Activated CD4-positive, alpha-beta T cell treated with anti-CD3 and anti-CD28 coated beads for 36 hours (primary cell): ENCODE results near the gene SALL4. TPM values are rescaled to one million over a fixed set of nuclear protein-coding genes. Genes with fewer than 3 reads are reported as not detected.

Source experiments
- ATAC-seq: fragments of 200-7000 bp; cut with Tn5 transposase; one replicate; pipeline ENCODE4 v1.10.0; 2021; ENCODE audit warnings: mild to moderate bottlenecking, moderate library complexity
- CTCF ChIA-PET: fragments of 350-600 bp; sonication (Branson Sonifier 250); formaldehyde crosslinking; loops from one replicate; lab custom pipeline; 2021; ENCODE audit warnings: antibody characterized with exemption; lab: Charles Lee
- POLR2A ChIA-PET: fragments of 350-600 bp; sonication (Branson Sonifier 250); formaldehyde crosslinking; loops from one replicate; lab custom pipeline; 2021; ENCODE audit warnings: antibody characterized with exemption, inconsistent platforms; lab: Charles Lee
- DNase-seq: peaks from one replicate; pipeline ENCODE4 v3.0.0-alpha.2; 2020
- H3K27ac Mint-ChIP-seq: one replicate; pipeline ENCODE4 v1.8.0; 2021; ENCODE audit warnings: mixed read lengths
- H3K27me3 Mint-ChIP-seq: one replicate; pipeline ENCODE4 v1.8.0; 2021; ENCODE audit warnings: mixed read lengths
- H3K36me3 Mint-ChIP-seq: one replicate; pipeline ENCODE4 v1.8.0; 2021; ENCODE audit warnings: low read depth, mixed read lengths
- H3K4me1 Mint-ChIP-seq: one replicate; pipeline ENCODE4 v1.8.0; 2021; ENCODE audit warnings: mixed read lengths
- H3K4me3 Mint-ChIP-seq: one replicate; pipeline ENCODE4 v1.8.0; 2021; ENCODE audit warnings: mild to moderate bottlenecking, moderate library complexity, mixed read lengths
- H3K9me3 Mint-ChIP-seq: one replicate; pipeline ENCODE4 v1.8.0; 2021; ENCODE audit warnings: low read depth, mixed read lengths
- intact Hi-C, 2 experiments: fragments of 100-400 bp; cut with DNase I in 1 of 2; cut with micrococcal nuclease in 1 of 2; formaldehyde crosslinking; loops; one replicate each; pipeline versions ENCODE4 v1.14.2 to v1.15.1; 2022 to 2024; cut with DNase I, micrococcal nuclease
- total RNA-seq, 2 experiments: library from RNA; stranded (reverse); gene quantifications; one replicate each; pipeline ENCODE4 v1.2.3, GENCODE V29; 2021

SALL4 gene
- total RNA-seq, 2 experiments from 2014 or later: 0.11 TPM; not detected in 1

DNA sequence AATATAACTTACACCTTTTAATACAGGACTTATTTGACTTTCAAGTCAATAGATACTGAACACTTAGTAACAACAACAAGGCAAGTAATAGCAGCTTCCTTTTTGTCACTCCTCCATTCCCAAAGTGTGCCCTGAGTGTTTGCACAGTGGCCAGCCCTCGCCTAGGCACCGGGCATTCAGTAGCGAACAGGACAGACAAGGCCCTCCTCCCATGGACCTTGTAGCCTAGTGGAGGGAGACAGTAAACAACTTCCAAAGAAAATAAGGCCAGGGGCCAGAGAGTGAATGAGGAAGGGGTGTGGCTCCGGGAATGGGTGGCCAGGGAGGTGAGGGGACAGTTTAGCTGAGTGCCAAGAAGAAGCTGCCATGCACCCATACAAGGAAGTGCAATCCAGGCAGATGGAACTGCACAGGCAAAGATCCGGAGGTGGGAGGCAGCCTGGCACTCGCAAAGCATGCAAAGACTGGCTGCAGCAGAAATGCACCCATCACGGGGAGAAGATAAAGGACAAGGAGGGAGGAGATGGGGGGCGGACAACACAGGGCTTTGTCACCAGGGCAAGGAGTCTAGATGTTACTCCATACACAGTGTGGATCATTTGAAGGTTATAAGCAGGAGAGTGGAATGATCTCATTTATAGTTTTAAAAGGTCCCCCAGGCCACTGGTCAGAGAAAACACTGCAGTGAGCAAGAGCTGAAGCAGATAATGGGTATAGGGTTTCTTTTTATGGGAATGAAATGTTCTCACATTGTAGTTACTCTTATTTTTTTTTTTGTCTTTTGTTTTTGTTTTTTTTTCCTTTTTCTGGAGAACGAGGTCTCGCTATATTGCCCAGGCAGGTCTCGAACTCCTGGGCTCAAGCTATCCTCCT is 66.4 kb downstream of the SALL4 start:
- ChIA-PET CTCF (interaction anchor here (0.6 kb wide), 2 partner anchors 74 to 422 kb away, joined by 3 read pairs; no protein-coding TSS in a partner anchor), POLR2A (no interaction called here)
- Mint-ChIP-seq H3K4me3 (no peak overlapping the region), H3K9me3 (no peaks in the 10 kb centered on the region), H3K27ac (no peak overlapping the region), H3K36me3 (no peaks in the 10 kb centered on the region), H3K4me1 (peaks cover 13% of the 10 kb centered on the region), H3K27me3 (peaks cover 3% of the 10 kb centered on the region)
- no peak for ATAC-seq
- DNase-seq: no peak
- intact Hi-C loops: no loop called here

DNA sequence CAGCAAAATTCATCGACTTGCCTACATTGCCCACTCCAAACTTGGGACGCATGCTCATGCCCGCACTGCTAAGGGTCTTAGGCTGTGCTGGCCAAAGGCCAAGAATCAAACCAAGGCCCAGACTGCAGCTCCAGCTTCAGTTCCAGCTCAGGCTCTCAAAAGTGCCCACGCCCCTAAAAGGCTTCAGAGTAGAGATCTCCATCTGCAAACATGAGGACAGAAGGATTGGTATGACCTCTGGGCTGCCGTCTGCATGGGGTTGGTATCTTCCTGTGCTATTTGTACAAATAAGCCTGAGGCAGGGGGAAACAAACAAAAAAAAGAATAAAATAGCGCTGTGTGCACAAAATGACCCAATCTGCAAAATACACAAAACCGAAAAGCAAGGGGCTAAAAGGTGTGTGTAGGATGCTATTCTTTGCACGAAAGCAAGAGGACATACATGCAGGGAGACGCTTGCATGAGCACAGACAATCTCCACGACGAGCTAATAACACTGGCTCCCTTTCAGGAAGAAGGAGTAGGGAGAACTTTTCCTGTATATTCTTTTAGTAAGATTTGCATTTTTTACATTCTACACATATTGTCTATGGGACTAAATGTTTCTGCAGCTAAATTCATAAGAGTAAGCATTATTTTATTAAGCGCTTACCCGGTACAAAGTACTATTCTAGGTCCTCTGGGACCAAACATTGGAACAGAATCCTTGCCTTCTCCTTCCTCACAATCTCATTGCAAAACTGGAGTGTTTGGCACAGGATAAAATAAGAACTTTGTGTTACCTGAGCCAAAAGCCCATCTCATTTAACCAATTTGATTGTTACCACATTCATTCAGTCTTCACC is 67.2 kb downstream of the SALL4 start:
- H3K4me3 Mint-ChIP-seq: no peak overlapping the region
- ATAC-seq (no peak), DNase-seq (no peak)
- no peaks in the 10 kb centered on the region for H3K9me3 Mint-ChIP-seq
- POLR2A ChIA-PET: no interaction called here
- peaks cover 3% of the 10 kb centered on the region for H3K27me3 Mint-ChIP-seq
- peaks cover 13% of the 10 kb centered on the region for H3K4me1 Mint-ChIP-seq
- intact Hi-C loops: no loop called here
- H3K27ac Mint-ChIP-seq: no peak overlapping the region
- CTCF ChIA-PET: interaction anchor here (0.6 kb wide), 1 partner anchor 73 kb away, joined by 3 read pairs; no protein-coding TSS in a partner anchor
- no peaks in the 10 kb centered on the region for H3K36me3 Mint-ChIP-seq

DNA sequence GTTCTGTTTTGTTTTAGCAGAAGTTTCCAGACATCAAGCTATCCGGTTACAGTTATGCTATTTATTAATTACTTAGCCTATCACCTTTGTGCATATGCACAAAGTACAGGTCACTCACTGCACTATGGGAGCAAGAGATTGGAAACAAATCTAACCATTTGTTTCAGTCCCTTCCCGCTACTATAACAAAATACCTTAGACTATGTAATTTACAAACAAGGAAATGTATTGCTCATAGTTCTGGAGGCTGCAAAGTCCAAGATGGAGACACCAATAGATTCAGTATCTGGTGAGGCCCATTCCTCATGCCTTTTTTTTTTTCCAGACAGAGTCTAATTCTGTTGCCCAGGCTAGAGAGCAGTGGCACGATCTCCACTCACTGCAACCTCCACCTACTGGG is 69.3 kb downstream of the SALL4 start:
- peaks cover 3% of the 10 kb centered on the region for H3K27me3 Mint-ChIP-seq
- intact Hi-C loops: no loop called here
- no peaks in the 10 kb centered on the region for H3K36me3 Mint-ChIP-seq
- ATAC-seq: no peak
- H3K9me3 Mint-ChIP-seq: no peaks in the 10 kb centered on the region
- POLR2A ChIA-PET: no interaction called here
- H3K27ac Mint-ChIP-seq: no peak overlapping the region
- H3K4me3 Mint-ChIP-seq: no peak overlapping the region
- CTCF ChIA-PET: interaction anchor here (0.6 to 0.7 kb wide), 2 partner anchors 563 to 1567 kb away, joined by 3 to 4 read pairs; no protein-coding TSS in a partner anchor
- DNase-seq: no peak
- peaks cover 13% of the 10 kb centered on the region for H3K4me1 Mint-ChIP-seq

Other genes with a start within 250 kb of the SALL4 start
- gene ATP9A, start 34.1 kb downstream of the SALL4 start, total RNA-seq: 1 to 10 TPM; 2.2 to 2.7 TPM